Keratinocyte (primary cell): Measurements from ENCODE around the gene TRIM69. TPM values are rescaled to one million over a fixed set of nuclear protein-coding genes. Genes with fewer than 3 reads are reported as not detected.

Source experiments
- DNase-seq: peaks from one replicate; pipeline ENCODE4 v3.0.0-alpha.2; 2011; ENCODE audit warnings: low read depth, missing footprints, low spot score
- FAIRE-seq: peaks from 2 replicates; lab custom pipeline; 2011; peaks lifted over from hg19 to GRCh38; lab: Jason Lieb, UNC
- H2AFZ ChIP-seq: 2 replicates; pipeline ENCODE4 v1.6.0; 2012; ENCODE audit warnings: low read length, control low read depth, inconsistent platforms; ENCODE audit not compliant: control insufficient read depth
- H3K27ac ChIP-seq: 2 replicates; pipeline ENCODE4 v1.5.1; 2011; ENCODE audit warnings: low read length; ENCODE audit not compliant: control insufficient read depth, insufficient read depth
- H3K27me3 ChIP-seq: 3 replicates; pipeline ENCODE4 v1.6.0; 2011; ENCODE audit warnings: low read length; ENCODE audit not compliant: control insufficient read depth, insufficient read depth; ENCODE audit errors: extremely low read depth
- H3K36me3 ChIP-seq, 2 experiments: 2 replicates in 1 of 2; 3 replicates in 1 of 2; pipeline ENCODE4 v1.5.1; 2011; ENCODE audit warnings: low read length in 2 of 2, mild to moderate bottlenecking in 1 of 2; ENCODE audit not compliant: control insufficient read depth in 2 of 2, insufficient read depth in 2 of 2; ENCODE audit errors: extremely low read depth in 1 of 2
- H3K4me1 ChIP-seq: 3 replicates; pipeline ENCODE4 v1.5.1; 2011; ENCODE audit warnings: low read length; ENCODE audit not compliant: control insufficient read depth, insufficient read depth; ENCODE audit errors: extremely low read depth
- H3K4me2 ChIP-seq: 3 replicates; pipeline ENCODE4 v1.6.0; 2011; ENCODE audit warnings: low read depth, low read length; ENCODE audit not compliant: control insufficient read depth, insufficient read depth; ENCODE audit errors: extremely low read depth
- H3K4me3 ChIP-seq, 3 experiments: fragments of 200-600 bp in 1 of 3; sonication (generic) in 1 of 3; 2 replicates in 2 of 3; 3 replicates in 1 of 3; pipeline ENCODE4 v1.5.1; 2011 to 2016; ENCODE audit warnings: low read length in 3 of 3, mild to moderate bottlenecking in 3 of 3, control low read depth in 2 of 3, inconsistent platforms in 1 of 3, low read depth in 1 of 3, mixed read lengths in 1 of 3, mixed run types in 1 of 3, moderate library complexity in 1 of 3; ENCODE audit not compliant: control insufficient read depth in 2 of 3, insufficient read depth in 2 of 3; ENCODE audit errors: extremely low read depth in 1 of 3
- H3K79me2 ChIP-seq: 2 replicates; pipeline ENCODE4 v1.6.0; 2012; ENCODE audit warnings: low read length; ENCODE audit not compliant: control insufficient read depth, insufficient read depth
- H3K9ac ChIP-seq: 3 replicates; pipeline ENCODE4 v1.6.0; 2011; ENCODE audit warnings: low read length; ENCODE audit not compliant: control insufficient read depth, insufficient read depth; ENCODE audit errors: extremely low read depth
- H3K9me1 ChIP-seq: 3 replicates; pipeline ENCODE4 v1.6.0; 2011; ENCODE audit warnings: low read length; ENCODE audit not compliant: control insufficient read depth, insufficient read depth; ENCODE audit errors: extremely low read depth
- H3K9me3 ChIP-seq: 2 replicates; pipeline ENCODE4 v1.5.1; 2012; ENCODE audit warnings: low read depth, low read length; ENCODE audit not compliant: control insufficient read depth
- H4K20me1 ChIP-seq: 3 replicates; pipeline ENCODE4 v1.6.0; 2011; ENCODE audit warnings: low read length; ENCODE audit not compliant: control insufficient read depth, insufficient read depth; ENCODE audit errors: extremely low read depth
- CTCF ChIP-seq, 3 experiments: IDR thresholded peaks in 1 of 3; conservative IDR thresholded peaks in 1 of 3; optimal IDR thresholded peaks in 1 of 3; 2 replicates in 2 of 3; 3 replicates in 1 of 3; pipeline versions ENCODE3 to v1.5.1; 2011; ENCODE audit warnings: low read length in 3 of 3, mild to moderate bottlenecking in 3 of 3, moderate library complexity in 2 of 3, control low read depth in 1 of 3, inconsistent platforms in 1 of 3; ENCODE audit not compliant: insufficient read depth in 2 of 3; ENCODE audit errors: extremely low read depth in 1 of 3
- EZH2 ChIP-seq: IDR thresholded peaks from one replicate; pipeline ENCODE4 v1.6.1; 2012; ENCODE audit warnings: inconsistent platforms, mild to moderate bottlenecking, low read length, moderate library complexity
- dilution Hi-C: fragments of 300-500 bp; cut with MboI; formaldehyde crosslinking; loops from one replicate; pipeline ENCODE4 v1.7.0; 2020; ENCODE audit warnings: low sequenced_read_pairs; ENCODE audit not compliant: extremely low pct_ligation_motif_present
- polyA plus RNA-seq, 5 experiments: library from polyadenylated mRNA; depleted of rRNA in 3 of 5; stranded (reverse) in 3 of 5; stranded (forward) in 1 of 5; unstranded in 1 of 5; fragments of >200 nt; gene quantifications; 1 replicate in 1 of 5; 2 replicates in 3 of 5; 3 replicates in 1 of 5; pipeline versions ENCODE4 v1.2.1 to v1.2.3, GENCODE V29; 2011 to 2012; ENCODE audit warnings: missing spikeins in 2 of 5, low read depth in 1 of 5, low replicate concordance in 1 of 5

Gene TRIM69
- polyA plus RNA-seq, 1 donor (not counting 4 experiments of a cell fraction or from before 2014, with no cell fraction given): 11.0 TPM

- H4K20me1 ChIP-seq: no peaks in the 10 kb centered on the region
- dilution Hi-C loops: no loop called here
- H3K9me3 ChIP-seq: no peaks in the 10 kb centered on the region
- no peaks in the 10 kb centered on the region for H3K36me3 ChIP-seq
- H3K27ac ChIP-seq: no peak overlapping the region
- no peaks in the 10 kb centered on the region for H3K9me1 ChIP-seq
- H3K4me3 ChIP-seq: no peak overlapping the region
- no peak overlapping the region for H3K4me2 ChIP-seq
- FAIRE-seq (no peak), DNase-seq (no peak)
- TF ChIP-seq EZH2 (no peak), CTCF (optimal IDR thresholded peaks at IDR 0.05 in 1 of 3, IDR thresholded peaks at IDR 0.05 in 1 of 3, conservative IDR thresholded peaks at IDR 0.05 in 1 of 3; ENCODE audit: extremely low read depth in 1 of 3, insufficient read depth in 2 of 3, low read length in 3 of 3) (no peak)
- H3K4me1 ChIP-seq: peaks cover 3% of the 10 kb centered on the region
- no peak overlapping the region for H2AFZ ChIP-seq
- H3K79me2 ChIP-seq: no peaks in the 10 kb centered on the region
- H3K9ac ChIP-seq: no peak overlapping the region
- no peaks in the 10 kb centered on the region for H3K27me3 ChIP-seq
Observed at GRCh38 chr15:44781128-44781810, 44.9 kb downstream of the TRIM69 start.

GRCh38 chr15:44782516-44782915, 46.2 kb downstream of the TRIM69 start:
- FAIRE-seq (no peak), DNase-seq (no peak)
- no peaks in the 10 kb centered on the region for H3K9me3 ChIP-seq
- H2AFZ ChIP-seq: no peak overlapping the region
- TF ChIP-seq CTCF (optimal IDR thresholded peaks at IDR 0.05 in 1 of 3, IDR thresholded peaks at IDR 0.05 in 1 of 3, conservative IDR thresholded peaks at IDR 0.05 in 1 of 3; ENCODE audit: extremely low read depth in 1 of 3, insufficient read depth in 2 of 3, low read length in 3 of 3) (no peak), EZH2 (no peak)
- no peaks in the 10 kb centered on the region for H3K9me1 ChIP-seq
- no peak overlapping the region for H3K4me3 ChIP-seq
- H4K20me1 ChIP-seq: no peaks in the 10 kb centered on the region
- no peaks in the 10 kb centered on the region for H3K79me2 ChIP-seq
- H3K9ac ChIP-seq: no peak overlapping the region
- dilution Hi-C loops: no loop called here
- no peak overlapping the region for H3K27ac ChIP-seq
- no peak overlapping the region for H3K4me2 ChIP-seq
- peaks cover 4% of the 10 kb centered on the region for H3K27me3 ChIP-seq
- no peaks in the 10 kb centered on the region for H3K36me3 ChIP-seq
- peaks cover 3% of the 10 kb centered on the region for H3K4me1 ChIP-seq
